Measurements from ENCODE around the gene CBY2. TPM values are rescaled to one million over a fixed set of nuclear protein-coding genes. Genes with fewer than 3 reads are reported as not detected.

Gene CBY2
- total RNA-seq, 2 donors from 2014 or later = not detected

DNA sequence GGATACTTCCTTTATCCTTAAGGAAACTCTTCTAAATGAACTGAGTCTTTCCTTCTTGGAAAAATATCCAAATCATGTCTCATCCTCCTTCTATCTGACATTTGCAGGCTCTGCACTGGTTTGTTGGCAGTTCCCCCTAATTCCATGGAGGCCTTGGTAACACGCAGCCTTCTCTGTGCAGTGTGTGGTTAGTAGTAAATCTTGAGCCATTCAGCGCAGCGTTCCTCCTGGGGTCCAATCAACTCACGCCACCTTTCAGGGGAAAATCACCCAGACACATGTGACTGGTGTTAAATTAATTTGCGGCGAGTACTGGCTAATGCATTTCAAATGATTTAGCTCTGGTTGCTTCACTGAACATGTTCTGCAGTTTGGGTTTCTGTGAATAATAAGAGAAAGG lies 21.0 kb upstream of the CBY2 start:
- ATAC-seq (no peak), DNase-seq (no peak)
- 77 to 91% methylated on average over 6 of the region's 6 CpGs for WGBS, 2 donors
- Histone ChIP-seq H3K4me3 (no peak overlapping the region), H3K4me1 (no peaks in the 10 kb centered on the region), H3K36me3 (replicated peaks in 1 of 2; ENCODE audit: insufficient read depth in 1 of 2, low read depth in 2 of 2) (no peaks in the 10 kb centered on the region), H3K9me3 (no peaks in the 10 kb centered on the region), H3K27me3 (no peaks in the 10 kb centered on the region), H3K27ac (no peak overlapping the region)
- TF ChIP-seq, protein P1, sequence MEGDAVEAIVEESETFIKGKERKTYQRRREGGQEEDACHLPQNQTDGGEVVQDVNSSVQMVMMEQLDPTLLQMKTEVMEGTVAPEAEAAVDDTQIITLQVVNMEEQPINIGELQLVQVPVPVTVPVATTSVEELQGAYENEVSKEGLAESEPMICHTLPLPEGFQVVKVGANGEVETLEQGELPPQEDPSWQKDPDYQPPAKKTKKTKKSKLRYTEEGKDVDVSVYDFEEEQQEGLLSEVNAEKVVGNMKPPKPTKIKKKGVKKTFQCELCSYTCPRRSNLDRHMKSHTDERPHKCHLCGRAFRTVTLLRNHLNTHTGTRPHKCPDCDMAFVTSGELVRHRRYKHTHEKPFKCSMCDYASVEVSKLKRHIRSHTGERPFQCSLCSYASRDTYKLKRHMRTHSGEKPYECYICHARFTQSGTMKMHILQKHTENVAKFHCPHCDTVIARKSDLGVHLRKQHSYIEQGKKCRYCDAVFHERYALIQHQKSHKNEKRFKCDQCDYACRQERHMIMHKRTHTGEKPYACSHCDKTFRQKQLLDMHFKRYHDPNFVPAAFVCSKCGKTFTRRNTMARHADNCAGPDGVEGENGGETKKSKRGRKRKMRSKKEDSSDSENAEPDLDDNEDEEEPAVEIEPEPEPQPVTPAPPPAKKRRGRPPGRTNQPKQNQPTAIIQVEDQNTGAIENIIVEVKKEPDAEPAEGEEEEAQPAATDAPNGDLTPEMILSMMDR (IDR thresholded peaks at IDR 0.05) = no peak
- no peak for TF ChIP-seq POLR2A (IDR thresholded peaks at IDR 0.05)
- intact Hi-C loops (cut with DNase I) = no loop called here

DNA sequence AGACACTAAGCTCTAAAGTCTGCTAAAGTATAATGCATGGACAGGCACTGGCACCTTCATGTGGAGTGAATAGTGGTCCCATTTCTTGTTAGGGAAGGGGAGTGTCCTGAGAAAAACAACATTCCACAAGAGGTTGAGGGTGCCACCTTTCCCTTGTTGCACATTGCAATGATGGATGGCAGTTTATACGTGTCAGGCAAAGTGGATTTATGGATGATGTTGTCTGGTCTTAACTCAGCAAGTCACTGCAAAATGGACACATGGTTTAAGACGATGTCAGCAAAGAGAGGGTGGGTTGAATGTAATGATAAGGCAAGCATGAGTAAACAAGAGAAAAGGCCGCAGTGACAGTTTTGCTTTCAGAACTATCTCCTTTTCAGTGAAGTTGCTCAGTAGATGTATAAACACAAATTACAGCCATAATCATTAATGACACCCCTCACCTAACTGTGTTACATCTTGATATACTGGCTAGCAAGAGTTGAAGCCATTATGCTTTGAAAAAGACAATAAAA lies 19.6 kb upstream of the CBY2 start:
- DNase-seq (no peak), ATAC-seq (no peak)
- intact Hi-C loops (cut with DNase I) = no loop called here
- Histone ChIP-seq H3K36me3 (replicated peaks in 1 of 2; ENCODE audit: insufficient read depth in 1 of 2, low read depth in 2 of 2) (no peaks in the 10 kb centered on the region), H3K4me3 (no peak overlapping the region), H3K27me3 (no peaks in the 10 kb centered on the region), H3K9me3 (no peaks in the 10 kb centered on the region), H3K27ac (no peak overlapping the region), H3K4me1 (no peaks in the 10 kb centered on the region)
- WGBS, 2 donors = 56 to 64% methylated on average over 3 of the region's 3 CpGs
- TF ChIP-seq POLR2A (IDR thresholded peaks at IDR 0.05) = no peak
- TF ChIP-seq, protein P1 (IDR thresholded peaks at IDR 0.05) = no peak

DNA sequence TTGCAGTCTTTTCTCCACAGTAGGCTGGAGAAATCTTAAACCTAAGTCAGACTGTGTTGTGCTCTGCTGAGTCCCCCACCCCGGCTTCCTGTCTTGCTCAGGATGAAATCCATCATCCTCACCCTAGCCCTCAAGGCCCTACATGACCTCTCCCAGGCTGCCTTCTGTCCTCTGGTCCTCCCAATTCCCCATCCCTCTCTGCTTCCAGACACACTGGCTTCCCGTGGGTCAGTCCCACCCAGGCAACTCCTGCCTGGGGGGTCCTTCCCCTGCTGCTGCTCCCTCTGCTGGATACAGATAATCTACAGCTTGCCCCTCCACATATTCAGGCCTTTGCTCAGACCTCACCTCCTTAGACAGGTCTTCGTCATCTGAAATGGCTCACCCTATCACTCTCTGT lies 18.4 kb upstream of the CBY2 start:
- Histone ChIP-seq H3K9me3 (no peaks in the 10 kb centered on the region), H3K4me3 (no peak overlapping the region), H3K27ac (no peak overlapping the region), H3K27me3 (no peaks in the 10 kb centered on the region), H3K36me3 (replicated peaks in 1 of 2; ENCODE audit: insufficient read depth in 1 of 2, low read depth in 2 of 2) (no peaks in the 10 kb centered on the region), H3K4me1 (no peaks in the 10 kb centered on the region)
- no peak for ATAC-seq
- TF ChIP-seq POLR2A (IDR thresholded peaks at IDR 0.05) = no peak
- TF ChIP-seq, protein P1 (IDR thresholded peaks at IDR 0.05) = no peak
- intact Hi-C loops (cut with DNase I) = no loop called here
- no peak for DNase-seq
- WGBS, 2 donors = 54 to 60% methylated on average over 3 of the region's 3 CpGs

DNA sequence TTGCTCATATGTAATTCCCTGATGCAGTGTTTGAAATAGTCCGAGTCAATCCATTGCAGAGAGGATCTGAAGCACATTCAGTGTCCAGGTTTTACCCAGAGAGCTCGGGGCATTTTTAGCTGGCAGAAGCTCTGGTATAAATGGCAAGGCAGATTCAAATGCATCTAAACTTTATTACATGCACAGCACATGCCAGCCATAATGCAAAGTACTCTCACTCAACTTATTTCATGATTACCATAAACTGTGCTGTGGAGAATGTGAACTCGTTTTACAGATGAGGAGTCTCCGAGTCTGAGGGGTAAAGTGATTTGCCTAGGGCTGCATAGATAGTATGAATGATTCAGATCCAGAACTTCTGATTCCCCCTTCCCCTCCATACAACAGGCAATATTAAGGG lies 13.5 kb upstream of the CBY2 start:
- ATAC-seq (no peak), DNase-seq (no peak)
- no peaks in the 10 kb centered on the region for H3K4me1 ChIP-seq
- H3K27ac ChIP-seq = no peak overlapping the region
- no peaks in the 10 kb centered on the region for H3K9me3 ChIP-seq
- H3K36me3 ChIP-seq (replicated peaks in 1 of 2; ENCODE audit: insufficient read depth in 1 of 2, low read depth in 2 of 2) = no peaks in the 10 kb centered on the region
- H3K27me3 ChIP-seq = no peaks in the 10 kb centered on the region
- intact Hi-C loops (cut with DNase I) = no loop called here
- TF ChIP-seq, protein P1 (IDR thresholded peaks at IDR 0.05) = no peak
- TF ChIP-seq POLR2A (IDR thresholded peaks at IDR 0.05) = no peak
- no peak overlapping the region for H3K4me3 ChIP-seq
- WGBS, 2 donors = 72 to 80% methylated on average over 4 of the region's 4 CpGs

DNA sequence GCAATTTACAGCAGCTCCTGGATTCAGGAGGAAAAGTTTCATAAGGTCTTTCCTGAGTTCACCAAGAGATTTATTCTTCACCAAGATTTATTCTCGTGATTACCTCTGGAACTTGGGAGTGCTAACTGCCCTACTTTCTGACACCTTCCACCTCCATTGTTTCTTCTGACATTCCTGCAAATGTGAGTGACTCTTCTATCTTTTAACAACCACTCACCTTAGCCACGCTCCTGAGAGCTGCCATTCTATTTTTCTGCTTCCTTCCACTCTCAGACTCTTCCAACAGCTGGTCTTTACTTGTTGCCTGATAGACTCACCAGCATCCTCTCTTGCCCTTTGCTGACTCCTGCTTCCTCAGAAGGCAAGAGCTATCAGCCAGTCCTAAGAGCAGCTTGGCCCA lies 11.5 kb upstream of the CBY2 start:
- Histone ChIP-seq H3K36me3 (replicated peaks in 1 of 2; ENCODE audit: insufficient read depth in 1 of 2, low read depth in 2 of 2) (no peaks in the 10 kb centered on the region), H3K4me1 (peaks cover 6% of the 10 kb centered on the region), H3K27me3 (no peaks in the 10 kb centered on the region), H3K4me3 (no peak overlapping the region), H3K27ac (no peak overlapping the region), H3K9me3 (no peaks in the 10 kb centered on the region)
- ATAC-seq (no peak), DNase-seq (no peak)
- intact Hi-C loops (cut with DNase I) = no loop called here
- WGBS, 2 donors = 65 to 67% methylated on average over 2 of the region's 2 CpGs
- no peak for TF ChIP-seq POLR2A (IDR thresholded peaks at IDR 0.05)
- TF ChIP-seq, protein P1 (IDR thresholded peaks at IDR 0.05) = no peak
